A673 (cell line): ENCODE measurements around the gene GABARAP.

ENCODE experiments used
- EZH2 ChIP-seq: fragments of 200-600 bp; sonication (generic); IDR thresholded peaks from 2 replicates; pipeline ENCODE4 v1.6.1; 2017; ENCODE audit warnings: borderline replicate concordance, low read depth, mild to moderate bottlenecking, mixed read lengths, antibody characterized with exemption, low read length; ENCODE audit not compliant: poor library complexity, severe bottlenecking
- TF ChIP-seq, protein P1 (sequence below): fragments of 300-800, 200-600 bp; sonication (generic); conservative IDR thresholded peaks from 2 replicates; pipeline ENCODE4 v1.5.1; 2017; ENCODE audit warnings: low read depth, mild to moderate bottlenecking, antibody characterized with exemption, low read length, moderate library complexity, mixed read lengths

GRCh38 chr17:7290166-7290565, 47.9 kb upstream of the GABARAP start:
- TF ChIP-seq, protein P1, sequence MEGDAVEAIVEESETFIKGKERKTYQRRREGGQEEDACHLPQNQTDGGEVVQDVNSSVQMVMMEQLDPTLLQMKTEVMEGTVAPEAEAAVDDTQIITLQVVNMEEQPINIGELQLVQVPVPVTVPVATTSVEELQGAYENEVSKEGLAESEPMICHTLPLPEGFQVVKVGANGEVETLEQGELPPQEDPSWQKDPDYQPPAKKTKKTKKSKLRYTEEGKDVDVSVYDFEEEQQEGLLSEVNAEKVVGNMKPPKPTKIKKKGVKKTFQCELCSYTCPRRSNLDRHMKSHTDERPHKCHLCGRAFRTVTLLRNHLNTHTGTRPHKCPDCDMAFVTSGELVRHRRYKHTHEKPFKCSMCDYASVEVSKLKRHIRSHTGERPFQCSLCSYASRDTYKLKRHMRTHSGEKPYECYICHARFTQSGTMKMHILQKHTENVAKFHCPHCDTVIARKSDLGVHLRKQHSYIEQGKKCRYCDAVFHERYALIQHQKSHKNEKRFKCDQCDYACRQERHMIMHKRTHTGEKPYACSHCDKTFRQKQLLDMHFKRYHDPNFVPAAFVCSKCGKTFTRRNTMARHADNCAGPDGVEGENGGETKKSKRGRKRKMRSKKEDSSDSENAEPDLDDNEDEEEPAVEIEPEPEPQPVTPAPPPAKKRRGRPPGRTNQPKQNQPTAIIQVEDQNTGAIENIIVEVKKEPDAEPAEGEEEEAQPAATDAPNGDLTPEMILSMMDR, result no peak
- no peak for TF ChIP-seq EZH2
